Ectodermal cell (in vitro differentiated cells): ENCODE measurements around the gene ZNF469.

Experiments used
- H3K27ac ChIP-seq: 2 replicates; pipeline ENCODE4 v1.7.0; 2013; ENCODE audit warnings: mild to moderate bottlenecking, low read depth, low read length; ENCODE audit not compliant: insufficient read depth, poor library complexity, severe bottlenecking
- H3K27me3 ChIP-seq: 2 replicates; pipeline ENCODE4 v1.7.0; 2013; ENCODE audit warnings: mild to moderate bottlenecking, low read length; ENCODE audit not compliant: insufficient read depth, control insufficient read depth, poor library complexity, severe bottlenecking
- H3K36me3 ChIP-seq: one replicate; pipeline ENCODE4 v1.7.0; 2013; ENCODE audit warnings: low read length; ENCODE audit not compliant: control insufficient read depth, insufficient read depth
- H3K4me1 ChIP-seq: one replicate; pipeline ENCODE4 v1.7.0; 2013; ENCODE audit warnings: low read length; ENCODE audit not compliant: control insufficient read depth, insufficient read depth
- H3K4me3 ChIP-seq: 2 replicates; pipeline ENCODE4 v1.7.0; 2013; ENCODE audit warnings: low read depth, low read length, control low read depth; ENCODE audit not compliant: insufficient read depth
- H3K9me3 ChIP-seq: 2 replicates; pipeline ENCODE4 v1.7.0; 2013; ENCODE audit warnings: mild to moderate bottlenecking, low read length, moderate library complexity; ENCODE audit not compliant: control insufficient read depth
- WGBS, 2 experiments: methylation state at CpG; one replicate each; pipeline ENCODE4 v1.1.7; 2013; ENCODE audit warnings: missing lambda C conversion rate in 2 of 2; 5-methylcytosine and 5-hydroxymethylcytosine counted together

The ZNF469 gene

GRCh38 chr16:88419790-88420189 lies 37.0 kb downstream of the ZNF469 start:
- 95 to 96% methylated on average over 10 of the region's 10 CpGs for WGBS, 2 experiments
- H3K9me3 ChIP-seq = no peaks in the 10 kb centered on the region

GRCh38 chr16:88420496-88420895 lies 37.7 kb downstream of the ZNF469 start:
- no peaks in the 10 kb centered on the region for H3K9me3 ChIP-seq
- no peaks in the 10 kb centered on the region for H3K27me3 ChIP-seq
- no peak overlapping the region for H3K27ac ChIP-seq
- H3K36me3 ChIP-seq = no peaks in the 10 kb centered on the region
- 94 to 95% methylated on average over 12 of the region's 12 CpGs for WGBS, 2 experiments
- H3K4me3 ChIP-seq = no peak overlapping the region
- H3K4me1 ChIP-seq = no peaks in the 10 kb centered on the region

More at GRCh38 chr16:88419790-88420189, 37.0 kb downstream of the ZNF469 start:
- no peaks in the 10 kb centered on the region for H3K27me3 ChIP-seq
- no peak overlapping the region for H3K4me3 ChIP-seq
- no peaks in the 10 kb centered on the region for H3K36me3 ChIP-seq
- H3K27ac ChIP-seq = no peak overlapping the region
- no peaks in the 10 kb centered on the region for H3K4me1 ChIP-seq

GRCh38 chr16:88421301-88421700 lies 38.5 kb downstream of the ZNF469 start:
- 87 to 89% methylated on average over 14 of the region's 14 CpGs for WGBS, 2 experiments
- no peaks in the 10 kb centered on the region for H3K4me1 ChIP-seq
- H3K36me3 ChIP-seq = no peaks in the 10 kb centered on the region
- H3K27ac ChIP-seq = no peak overlapping the region
- H3K4me3 ChIP-seq = no peak overlapping the region
- no peaks in the 10 kb centered on the region for H3K27me3 ChIP-seq
- no peaks in the 10 kb centered on the region for H3K9me3 ChIP-seq

GRCh38 chr16:88421871-88422433 lies 39.2 kb downstream of the ZNF469 start:
- no peaks in the 10 kb centered on the region for H3K4me1 ChIP-seq
- no peaks in the 10 kb centered on the region for H3K27me3 ChIP-seq
- H3K27ac ChIP-seq = no peak overlapping the region
- H3K36me3 ChIP-seq = no peaks in the 10 kb centered on the region
- no peak overlapping the region for H3K4me3 ChIP-seq
- WGBS, 2 experiments = 49 to 56% methylated on average over 5 of the region's 5 CpGs
- H3K9me3 ChIP-seq = no peaks in the 10 kb centered on the region

- WGBS, 2 experiments = 50 to 52% methylated on average over 3 of the region's 3 CpGs
These were observed 40.1 kb downstream of the ZNF469 start for GRCh38 chr16:88422733-88423447.

GRCh38 chr16:88423448-88423850 lies 40.7 kb downstream of the ZNF469 start:
- H3K4me1 ChIP-seq = no peaks in the 10 kb centered on the region
- no peaks in the 10 kb centered on the region for H3K9me3 ChIP-seq
- no peaks in the 10 kb centered on the region for H3K27me3 ChIP-seq
- 92 to 93% methylated on average over 6 of the region's 6 CpGs for WGBS, 2 experiments
- no peak overlapping the region for H3K4me3 ChIP-seq
- no peak overlapping the region for H3K27ac ChIP-seq
- no peaks in the 10 kb centered on the region for H3K36me3 ChIP-seq

More at GRCh38 chr16:88422733-88423447, 40.1 kb downstream of the ZNF469 start:
- no peaks in the 10 kb centered on the region for H3K36me3 ChIP-seq
- H3K4me1 ChIP-seq = no peaks in the 10 kb centered on the region
- no peaks in the 10 kb centered on the region for H3K9me3 ChIP-seq
- no peaks in the 10 kb centered on the region for H3K27me3 ChIP-seq
- H3K4me3 ChIP-seq = no peak overlapping the region
- H3K27ac ChIP-seq = no peak overlapping the region

- Histone ChIP-seq H3K36me3 (no peaks in the 10 kb centered on the region), H3K4me1 (no peaks in the 10 kb centered on the region), H3K27ac (no peak overlapping the region), H3K9me3 (no peaks in the 10 kb centered on the region), H3K27me3 (peaks cover 3% of the 10 kb centered on the region), H3K4me3 (no peak overlapping the region)
- WGBS, 2 experiments = 84 to 85% methylated on average over 24 of the region's 24 CpGs
These were observed 42.0 kb downstream of the ZNF469 start for GRCh38 chr16:88424587-88425235.

- Histone ChIP-seq H3K9me3 (no peaks in the 10 kb centered on the region), H3K36me3 (no peaks in the 10 kb centered on the region)
- WGBS, 2 experiments = 89 to 91% methylated on average over 13 of the region's 13 CpGs
These were observed 43.3 kb downstream of the ZNF469 start for GRCh38 chr16:88426018-88426417.

GRCh38 chr16:88427376-88427775 lies 44.6 kb downstream of the ZNF469 start:
- Histone ChIP-seq H3K4me1 (no peaks in the 10 kb centered on the region), H3K4me3 (no peak overlapping the region), H3K9me3 (no peaks in the 10 kb centered on the region), H3K27ac (no peak overlapping the region), H3K36me3 (no peaks in the 10 kb centered on the region), H3K27me3 (peaks cover 26% of the 10 kb centered on the region)
- 92 to 93% methylated on average over 19 of the region's 19 CpGs for WGBS, 2 experiments

More at GRCh38 chr16:88426018-88426417, 43.3 kb downstream of the ZNF469 start:
- Histone ChIP-seq H3K27me3 (peaks cover 16% of the 10 kb centered on the region), H3K27ac (no peak overlapping the region), H3K4me1 (no peaks in the 10 kb centered on the region), H3K4me3 (no peak overlapping the region)

- 91% methylated on average over 19 of the region's 19 CpGs for WGBS, 2 experiments
- Histone ChIP-seq H3K4me1 (no peaks in the 10 kb centered on the region), H3K4me3 (no peak overlapping the region), H3K27ac (no peak overlapping the region), H3K9me3 (no peaks in the 10 kb centered on the region), H3K27me3 (peaks cover 26% of the 10 kb centered on the region), H3K36me3 (no peaks in the 10 kb centered on the region)
These were observed 45.4 kb downstream of the ZNF469 start for GRCh38 chr16:88428156-88428555.
